ENCODE measurements around the gene CNNM4.

DNA sequence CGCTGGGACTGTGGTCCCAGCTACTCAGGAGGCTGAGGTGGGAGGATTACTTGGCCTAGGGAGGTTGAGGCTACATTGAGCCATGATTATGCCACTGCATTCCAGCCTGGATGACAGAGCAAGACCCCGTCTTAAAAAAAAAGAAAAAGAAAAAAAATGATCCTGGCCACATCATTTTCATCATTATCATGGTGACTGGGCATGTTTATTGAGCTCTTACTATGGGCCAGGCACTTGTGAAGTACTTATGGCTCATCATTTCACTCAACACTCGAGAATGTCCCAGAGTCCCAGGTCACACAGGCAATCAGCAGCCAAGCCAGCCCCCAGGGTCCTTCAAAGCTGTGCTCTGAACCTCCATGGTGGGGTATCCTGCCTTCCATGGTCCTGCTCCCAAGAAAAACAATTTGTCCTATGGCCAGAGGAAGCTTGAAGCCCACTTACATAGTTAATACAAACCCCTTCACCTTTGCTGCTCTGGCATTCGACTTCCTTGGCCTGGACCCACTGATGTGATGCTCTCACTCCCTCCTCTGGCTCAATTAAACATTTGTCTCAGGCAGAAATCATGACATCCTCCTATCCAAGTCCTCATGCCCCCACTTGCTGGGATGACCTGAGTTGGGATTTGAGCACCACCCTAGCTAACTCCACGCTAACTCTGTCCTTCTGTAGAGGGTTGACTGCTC lies 3.8 kb upstream of the CNNM4 start:
- TF ChIP-seq, protein P1, sequence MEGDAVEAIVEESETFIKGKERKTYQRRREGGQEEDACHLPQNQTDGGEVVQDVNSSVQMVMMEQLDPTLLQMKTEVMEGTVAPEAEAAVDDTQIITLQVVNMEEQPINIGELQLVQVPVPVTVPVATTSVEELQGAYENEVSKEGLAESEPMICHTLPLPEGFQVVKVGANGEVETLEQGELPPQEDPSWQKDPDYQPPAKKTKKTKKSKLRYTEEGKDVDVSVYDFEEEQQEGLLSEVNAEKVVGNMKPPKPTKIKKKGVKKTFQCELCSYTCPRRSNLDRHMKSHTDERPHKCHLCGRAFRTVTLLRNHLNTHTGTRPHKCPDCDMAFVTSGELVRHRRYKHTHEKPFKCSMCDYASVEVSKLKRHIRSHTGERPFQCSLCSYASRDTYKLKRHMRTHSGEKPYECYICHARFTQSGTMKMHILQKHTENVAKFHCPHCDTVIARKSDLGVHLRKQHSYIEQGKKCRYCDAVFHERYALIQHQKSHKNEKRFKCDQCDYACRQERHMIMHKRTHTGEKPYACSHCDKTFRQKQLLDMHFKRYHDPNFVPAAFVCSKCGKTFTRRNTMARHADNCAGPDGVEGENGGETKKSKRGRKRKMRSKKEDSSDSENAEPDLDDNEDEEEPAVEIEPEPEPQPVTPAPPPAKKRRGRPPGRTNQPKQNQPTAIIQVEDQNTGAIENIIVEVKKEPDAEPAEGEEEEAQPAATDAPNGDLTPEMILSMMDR (conservative IDR thresholded peaks at IDR 0.05 in 1 of 2, IDR thresholded peaks at IDR 0.05 in 1 of 2; ENCODE audit: extremely low read depth in 1 of 2, insufficient read depth in 1 of 2, low read depth in 1 of 2, low read length in 2 of 2), result peak in 1 of 2 donors; percentile 32
- no peak for TF ChIP-seq EZH2 (IDR thresholded peaks at IDR 0.05; ENCODE audit: borderline replicate concordance, low read length)

Measured in mammary epithelial cell (primary cell).